GM18505 (cell line): ENCODE data around the gene PCARE.
"Not testable (repeated sequence)": the region's sequence is repeated elsewhere in the genome, so short reads cannot be mapped to it uniquely, and the experiment has no call there.

Source experiments
- ATAC-seq: cut with Tn5 transposase; IDR thresholded peaks from one replicate; pipeline ENCODE4 v1.9.1; 2021; ENCODE audit not compliant: unreplicated experiment
- POLR2A ChIP-seq: IDR thresholded peaks from 4 replicates; pipeline ENCODE4 v1.6.1; 2011; ENCODE audit warnings: borderline replicate concordance; ENCODE audit not compliant: insufficient read depth, insufficient read length; ENCODE audit errors: extremely low read depth

Gene PCARE

DNA sequence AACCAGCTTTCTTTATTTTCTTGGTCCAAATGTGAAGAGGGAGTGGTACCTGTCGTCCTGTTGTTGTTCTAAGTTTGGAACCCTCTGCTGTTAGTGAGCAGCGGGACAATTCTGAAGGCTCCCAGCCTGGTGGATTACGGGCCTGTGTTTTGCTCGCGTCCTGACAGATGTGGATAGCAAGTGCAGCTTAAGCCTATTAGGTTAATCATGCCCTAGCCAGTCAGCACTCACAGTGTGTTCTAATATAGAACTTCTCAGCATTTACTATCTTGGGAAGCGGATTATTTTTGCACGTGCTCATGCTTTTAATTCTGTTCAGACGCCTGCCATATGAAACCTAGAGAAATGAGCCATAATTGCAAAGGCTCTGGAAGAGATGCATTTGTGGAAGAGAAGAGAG is at the start of gene PCARE:
Gene PCARE (minus strand): TSS at position 113 of the 400 bp plus-strand sequence. CDS start 262 bp downstream, outside the sequence.
- no peak for ATAC-seq

DNA sequence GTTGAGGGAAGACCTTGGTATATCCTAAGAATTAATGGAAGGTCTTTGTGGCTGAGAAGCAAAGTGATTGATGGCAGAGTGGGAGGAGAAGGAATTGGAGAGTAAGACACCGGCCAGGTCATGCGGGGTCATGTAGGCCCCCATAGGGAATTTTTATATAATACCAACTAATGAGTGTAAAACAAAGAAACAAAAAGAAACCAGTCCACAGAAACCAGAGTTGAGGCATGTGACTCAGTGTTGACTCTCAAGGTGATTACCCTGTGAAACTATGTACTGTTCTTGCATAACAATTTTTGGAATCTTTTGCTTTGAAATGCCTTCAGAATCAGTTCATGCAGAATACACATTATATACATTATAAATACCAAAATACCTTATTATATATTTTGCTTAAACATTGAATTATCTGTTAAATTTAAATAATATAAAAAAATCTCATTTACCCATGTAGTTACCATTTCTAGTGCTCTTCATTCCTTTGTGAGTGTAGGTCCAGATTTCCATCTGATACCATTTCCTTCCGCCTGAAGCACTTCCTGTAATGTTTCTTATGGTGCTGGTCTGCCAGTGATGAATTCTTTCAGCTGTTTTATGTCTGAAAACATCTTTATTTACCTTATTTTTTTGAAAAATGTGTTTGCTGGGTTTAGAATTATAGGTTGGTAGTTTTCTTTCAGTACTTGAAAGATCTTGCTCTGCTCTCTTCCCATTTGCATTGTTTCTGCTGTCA is 49.5 kb upstream of the PCARE start:
- no peak for TF ChIP-seq POLR2A
- no peak for ATAC-seq

More for the DNA sequence above, at the start of gene PCARE:
- no peak for TF ChIP-seq POLR2A

DNA sequence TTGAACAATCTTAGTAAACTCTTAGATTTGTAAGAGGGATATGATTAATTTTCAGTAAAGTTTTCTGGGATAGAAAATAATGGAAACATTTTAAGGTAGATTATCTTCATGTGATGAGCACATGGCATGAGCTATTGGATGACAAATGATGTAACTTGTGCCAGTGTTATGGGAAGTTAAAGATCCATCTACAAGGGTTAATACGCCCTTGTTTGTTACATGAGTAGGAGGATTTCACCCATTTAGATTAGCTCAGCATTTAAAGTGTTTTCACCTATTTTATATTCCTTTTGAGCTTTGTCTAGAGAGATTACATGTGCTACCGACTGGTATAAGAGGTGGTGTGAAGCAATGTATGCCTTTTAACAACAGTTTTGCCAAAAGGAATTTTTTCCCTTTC is 46.5 kb upstream of the PCARE start:
- TF ChIP-seq POLR2A: no peak
- no peak for ATAC-seq

DNA sequence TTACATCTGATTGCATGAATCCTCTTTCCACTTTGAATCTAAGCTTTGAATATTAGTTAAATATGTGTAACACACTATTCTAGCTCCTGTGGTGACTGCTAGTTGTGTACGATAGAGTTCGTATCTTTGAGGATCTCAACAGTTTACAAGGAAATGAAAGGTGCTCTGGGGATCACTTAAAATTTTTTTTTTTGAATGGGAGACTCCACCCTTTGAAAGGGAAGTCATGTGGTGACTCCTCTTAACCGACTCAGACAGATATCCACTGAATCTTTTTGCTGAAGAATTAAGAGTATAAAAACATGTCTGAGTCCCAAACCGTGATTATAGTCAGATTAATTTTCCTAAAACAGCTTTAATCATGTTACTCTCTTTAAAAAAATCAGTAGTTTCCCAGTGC is 44.9 kb upstream of the PCARE start:
- TF ChIP-seq POLR2A: no peak
- ATAC-seq: no peak

DNA sequence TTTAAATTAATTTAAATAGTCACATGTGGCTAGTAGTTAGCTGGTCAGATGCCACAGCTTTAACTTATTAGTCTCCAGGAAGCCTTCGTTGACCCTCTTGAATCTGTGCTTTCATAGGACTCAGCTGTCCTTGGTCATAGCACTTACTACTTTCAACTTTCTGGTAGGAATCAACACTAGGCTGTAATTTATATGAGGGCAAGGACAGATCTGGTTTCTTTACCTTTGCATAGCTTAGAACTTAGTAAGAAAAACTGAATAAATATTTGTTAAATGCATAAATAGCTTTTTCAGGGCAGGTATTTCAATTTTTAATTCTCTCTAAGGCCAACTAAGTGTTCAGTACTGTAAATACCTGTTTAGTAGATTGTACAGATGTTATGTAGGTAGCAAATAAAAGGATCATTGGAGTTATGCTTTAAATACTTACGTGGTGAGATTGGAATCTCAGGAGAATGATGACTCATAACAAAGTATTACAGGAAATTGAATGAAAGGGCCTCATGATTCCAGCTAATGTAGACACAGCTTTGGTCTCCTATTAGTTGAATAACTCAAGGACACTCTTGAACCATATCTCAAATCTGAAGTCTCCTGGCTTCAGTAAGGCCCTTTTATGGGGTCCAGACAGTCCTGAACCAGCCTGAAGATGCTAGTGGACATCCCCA is 43.4 kb upstream of the PCARE start:
- TF ChIP-seq POLR2A: no peak
- ATAC-seq: no peak

DNA sequence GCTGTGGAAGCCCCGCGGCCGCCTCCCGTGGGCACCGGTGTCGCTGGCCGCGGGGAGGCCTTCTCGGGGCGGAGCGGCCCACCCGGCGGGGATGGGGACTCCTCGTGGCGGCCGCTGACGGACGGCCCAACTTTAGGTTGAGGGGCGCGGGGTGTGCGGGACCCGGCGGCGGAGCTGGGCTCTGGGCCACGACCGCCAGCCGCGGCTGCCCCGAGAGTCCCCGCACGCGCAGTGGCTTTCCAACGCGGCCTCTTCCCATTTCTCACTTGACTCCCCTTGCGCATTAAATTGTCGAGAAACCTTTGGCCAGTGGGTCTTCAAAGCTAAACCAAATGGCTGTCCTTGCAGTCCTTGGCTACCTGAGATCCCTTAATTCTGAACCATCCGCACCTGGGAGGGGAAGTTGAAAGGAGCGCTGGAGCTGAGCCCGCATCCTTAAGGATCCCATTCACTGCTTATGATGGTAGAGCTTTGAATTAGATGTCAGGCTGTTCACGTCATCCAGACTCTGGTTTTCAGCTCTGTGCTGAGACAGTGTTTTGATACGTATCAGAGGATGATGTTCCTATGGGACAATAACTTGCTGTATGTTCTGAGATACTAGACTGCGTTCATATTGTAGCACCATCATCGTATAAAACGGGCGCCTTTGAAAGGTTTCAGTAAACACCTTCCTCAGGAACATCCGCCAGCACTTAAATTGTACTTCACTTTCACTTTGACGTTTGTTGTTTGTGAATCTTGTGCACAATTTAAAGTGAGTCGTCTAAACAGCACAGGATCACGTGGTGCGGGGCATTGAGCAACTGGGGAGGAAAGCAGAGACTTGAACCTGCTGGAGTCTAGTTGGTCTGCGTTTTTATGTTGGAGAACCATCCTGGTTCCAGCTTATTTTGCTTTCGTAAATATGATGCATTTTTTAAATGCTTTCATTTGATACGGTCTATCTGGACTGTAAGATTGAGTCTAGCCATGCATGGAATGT is 41.8 kb upstream of the PCARE start:
- peak; percentile 22 for TF ChIP-seq POLR2A
- peak; percentile 22 for ATAC-seq

DNA sequence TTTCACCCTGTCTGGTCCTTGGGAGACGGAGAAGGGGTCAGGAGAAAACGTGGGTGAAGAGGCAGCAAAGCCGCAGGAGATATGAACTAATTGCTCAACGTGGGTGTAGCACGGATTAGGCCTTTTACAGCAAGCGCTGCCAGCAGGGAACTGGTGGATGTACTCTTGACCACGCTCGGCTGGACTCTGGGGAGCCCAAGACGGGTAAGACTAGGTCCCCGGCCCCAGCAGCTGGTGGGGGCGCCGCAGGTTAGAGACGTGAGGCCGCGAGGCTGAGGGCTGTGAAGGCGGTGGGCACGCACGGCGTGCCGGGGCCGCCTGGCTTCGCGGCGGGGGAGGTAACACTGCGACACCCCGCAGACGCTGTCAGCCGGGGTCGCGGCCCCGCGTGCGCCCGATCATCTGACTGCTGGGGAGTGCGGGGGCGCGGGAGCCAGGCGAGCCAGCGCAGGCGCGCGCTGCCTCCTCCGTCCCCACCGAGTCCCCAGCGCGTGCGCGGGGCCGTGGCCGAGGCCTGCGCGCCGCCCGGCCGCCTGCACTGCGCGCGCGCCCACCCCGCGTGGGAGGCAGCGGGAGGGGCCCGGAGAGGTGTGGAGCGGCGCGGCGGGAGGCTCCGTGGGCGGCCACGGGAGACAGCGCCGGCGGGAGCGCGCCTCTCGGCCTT is 40.8 kb upstream of the PCARE start, which contains the start of gene CLIP4:
Gene CLIP4 (plus strand): TSS at position 470 of the 664 bp plus-strand sequence. CDS start 5,974 bp downstream, outside the sequence.
- TF ChIP-seq POLR2A: peak; percentile 35
- peak; percentile 45 for ATAC-seq

DNA sequence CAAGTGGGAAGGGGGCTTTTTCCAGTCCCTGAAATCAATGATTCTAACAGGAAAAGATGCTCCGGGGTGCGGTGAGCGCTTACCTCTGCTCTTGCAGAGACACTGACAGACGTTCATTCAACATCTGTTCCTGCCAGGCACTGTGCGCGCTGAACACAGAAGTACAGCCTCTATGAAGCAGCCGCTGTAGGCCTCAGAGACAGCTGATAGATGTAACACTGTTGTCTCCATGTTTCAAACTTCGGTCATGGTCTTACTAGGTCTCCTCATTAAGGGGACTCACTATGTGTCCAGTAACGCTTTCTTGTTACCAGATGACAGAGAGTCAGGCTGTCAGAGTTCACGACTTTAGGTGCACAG is 40.2 kb upstream of the PCARE start:
- TF ChIP-seq POLR2A: no peak
- ATAC-seq: no peak

DNA sequence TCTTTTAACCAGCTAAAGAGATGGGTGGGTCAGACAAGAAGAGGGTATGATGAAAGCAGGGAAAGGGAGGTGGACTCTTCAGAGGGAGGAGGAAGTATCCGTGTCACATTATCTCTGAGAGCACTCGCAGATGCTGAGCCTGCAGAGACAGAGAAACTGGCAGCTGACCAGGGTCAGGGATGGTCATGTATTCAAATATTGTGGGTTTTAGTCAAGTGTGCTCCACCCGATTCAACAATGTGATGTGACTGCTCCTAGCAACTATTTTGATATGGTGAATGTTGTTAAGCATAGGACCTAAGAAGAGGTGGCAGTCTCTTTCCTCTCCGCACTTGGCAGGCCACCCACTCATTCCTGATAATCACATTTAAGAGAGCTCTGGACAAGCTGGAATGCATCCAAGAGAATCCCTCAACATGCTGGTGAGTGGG is 39.6 kb upstream of the PCARE start:
- no peak for ATAC-seq
- TF ChIP-seq POLR2A: no peak

DNA sequence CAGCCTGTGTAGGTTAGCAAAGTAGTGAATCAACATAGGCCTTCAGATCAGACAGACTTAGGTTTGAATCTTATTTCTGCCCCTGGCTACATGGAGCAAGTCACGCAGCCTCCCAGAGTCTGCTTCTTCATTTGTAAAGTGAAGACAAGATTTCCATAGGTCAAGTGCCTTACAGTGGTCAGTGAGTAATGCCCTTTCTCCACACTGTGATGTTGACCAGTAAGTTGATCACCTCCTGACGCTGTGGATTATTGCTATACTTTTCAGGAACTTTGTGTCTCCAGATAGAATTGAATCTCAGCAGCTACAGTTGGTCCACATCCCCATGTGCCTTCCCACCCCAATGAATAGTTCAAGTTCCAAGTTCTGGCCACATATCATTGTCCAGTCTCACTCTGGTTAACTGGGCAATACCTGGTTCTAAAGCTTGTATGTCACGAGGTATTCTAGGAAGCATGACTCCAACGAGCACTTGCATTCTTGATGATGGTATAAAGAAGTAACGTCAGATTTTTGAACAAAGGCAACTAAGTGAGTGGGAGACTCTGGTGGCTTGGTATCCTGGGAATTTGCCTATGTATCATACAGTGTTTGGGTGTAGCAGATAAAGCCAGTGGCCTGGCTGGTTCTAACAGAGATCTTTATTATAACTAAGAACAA is 38.8 kb upstream of the PCARE start:
- no peak for ATAC-seq
- TF ChIP-seq POLR2A: no peak

DNA sequence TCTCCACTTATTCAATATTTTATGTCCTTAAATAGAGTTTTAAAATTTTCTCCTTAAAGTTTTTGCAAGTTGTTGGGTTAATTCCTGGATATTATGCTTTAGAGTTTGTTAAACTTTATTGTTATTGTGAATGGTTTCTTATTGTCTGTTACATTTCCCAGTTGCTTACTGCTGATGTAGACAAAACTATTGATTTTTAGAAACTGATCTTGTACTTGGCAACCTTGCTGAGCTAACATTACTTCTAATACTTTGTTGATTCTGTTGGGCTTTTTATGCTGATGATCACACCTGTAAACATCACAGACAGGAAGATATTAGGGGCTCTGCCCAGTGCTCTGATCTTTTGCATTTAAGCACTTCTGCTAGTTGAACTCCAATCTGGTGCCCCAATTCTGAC is 38.1 kb upstream of the PCARE start:
- no peak for ATAC-seq
- TF ChIP-seq POLR2A: no peak

DNA sequence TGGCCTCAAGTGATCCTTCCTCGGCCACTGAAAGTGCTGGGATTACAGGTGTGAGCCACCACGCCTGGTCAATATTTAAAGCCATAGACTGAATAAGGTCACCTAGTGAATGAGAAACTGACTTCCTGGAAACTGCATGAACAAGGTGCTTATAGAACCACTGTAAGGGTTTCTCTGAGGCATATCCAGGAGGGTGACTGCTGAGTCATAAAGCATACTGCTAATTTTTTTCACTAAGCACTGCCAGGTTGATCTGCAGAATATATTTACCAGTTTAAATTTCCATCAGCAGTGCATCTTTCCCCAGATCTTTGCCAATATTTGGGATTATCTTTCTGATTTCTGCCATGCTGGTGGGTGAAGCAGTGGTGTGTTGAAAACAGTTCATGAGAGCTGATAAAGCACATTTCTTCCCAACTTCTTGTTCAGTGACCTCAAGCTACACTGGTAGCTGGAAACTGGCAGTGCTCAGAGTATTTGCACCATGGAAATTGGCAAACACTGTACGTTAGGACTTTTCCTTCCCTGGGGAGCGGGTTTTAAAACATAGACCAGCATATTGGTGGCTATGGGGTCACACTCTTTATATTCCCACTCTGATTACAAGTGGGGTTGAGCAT is 36.7 kb upstream of the PCARE start:
- no peak for TF ChIP-seq POLR2A
- no peak for ATAC-seq

DNA sequence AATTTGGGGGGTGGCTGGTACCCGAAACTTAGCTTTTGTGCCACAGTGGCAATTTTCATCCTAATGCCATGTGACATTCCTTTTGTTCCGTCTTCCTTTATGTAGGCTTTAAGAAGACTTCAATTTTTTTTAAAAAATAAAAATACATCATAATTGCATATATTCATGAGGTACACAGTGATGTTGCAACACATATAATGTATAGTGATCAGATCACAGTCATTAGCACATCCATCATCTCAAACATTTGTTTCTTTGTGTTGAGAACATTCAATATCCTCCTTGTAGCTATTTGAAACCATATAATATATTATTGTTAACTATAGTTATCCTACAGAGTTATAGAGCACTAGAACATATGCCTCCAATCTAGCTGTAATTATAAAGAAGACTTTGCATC is 34.9 kb upstream of the PCARE start:
- no peak for TF ChIP-seq POLR2A
- ATAC-seq: no peak

DNA sequence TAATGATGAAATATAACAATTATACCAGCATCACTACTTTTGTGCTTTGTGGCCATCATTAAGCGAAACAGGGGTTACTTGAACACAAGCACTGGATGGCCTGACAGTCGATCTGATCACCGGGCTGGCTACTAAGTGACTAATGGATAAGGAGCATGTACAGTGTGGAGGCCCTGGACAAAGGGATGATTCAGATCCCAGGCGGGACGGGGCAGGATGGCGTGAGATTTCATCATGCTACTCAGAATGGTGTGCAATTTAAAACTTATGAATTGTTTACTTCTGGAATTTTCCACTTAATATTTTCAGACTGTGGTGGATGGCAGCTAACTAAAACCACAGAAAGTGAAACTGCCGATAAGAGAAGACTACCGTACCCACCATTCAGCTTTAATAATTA is 33.9 kb upstream of the PCARE start:
- no peak for ATAC-seq
- TF ChIP-seq POLR2A: no peak

DNA sequence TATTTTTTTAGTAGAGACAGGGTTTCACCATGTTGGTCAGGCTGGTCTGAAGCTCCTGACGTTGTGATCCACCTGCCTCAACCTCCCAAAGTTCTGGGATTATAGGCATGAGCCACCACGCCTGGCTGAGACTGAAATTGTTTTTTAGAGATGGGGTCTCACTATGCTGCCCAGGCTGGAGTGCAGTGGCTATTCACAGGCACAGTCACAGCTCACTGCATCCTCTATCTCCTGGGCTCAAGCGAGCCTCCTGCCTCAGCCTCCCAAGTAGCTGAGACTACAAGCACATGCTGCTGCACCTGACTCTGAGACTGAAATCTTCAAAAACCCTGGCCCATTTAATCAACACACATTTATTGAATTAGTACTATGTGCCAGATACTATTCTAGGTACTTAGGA is 33.2 kb upstream of the PCARE start:
- ATAC-seq: not testable (repeated sequence)
